Effector memory CD4-positive, alpha-beta T cell (primary cell): ENCODE measurements around the gene FLT3.
"Not testable (repeated sequence)": the region's sequence is repeated elsewhere in the genome, so short reads cannot be mapped to it uniquely, and the experiment has no call there.

ENCODE experiments used
- DNase-seq, 3 donors: peaks; one replicate each; pipeline ENCODE4 v3.0.0-alpha.2; 2020
- H3K27ac ChIP-seq: 2 replicates; pipeline ENCODE4 v1.7.0; 2013; ENCODE audit warnings: mild to moderate bottlenecking, low read length, moderate library complexity; ENCODE audit not compliant: insufficient read depth, poor library complexity, severe bottlenecking
- H3K27me3 ChIP-seq: replicated peaks from 2 replicates; pipeline ENCODE4 v1.7.0; 2013; ENCODE audit warnings: mild to moderate bottlenecking, low read length; ENCODE audit not compliant: insufficient read depth, control insufficient read depth, poor library complexity, severe bottlenecking
- H3K36me3 ChIP-seq: 2 replicates; pipeline ENCODE4 v1.7.0; 2013; ENCODE audit warnings: mild to moderate bottlenecking, low read length, moderate library complexity; ENCODE audit not compliant: control insufficient read depth, insufficient read depth
- H3K4me1 ChIP-seq: 2 replicates; pipeline ENCODE4 v1.7.0; 2013; ENCODE audit warnings: low read length, mild to moderate bottlenecking; ENCODE audit not compliant: control insufficient read depth, insufficient read depth, poor library complexity, severe bottlenecking
- H3K4me3 ChIP-seq: 2 replicates; pipeline ENCODE4 v1.7.0; 2013; ENCODE audit warnings: low read length, low read depth, mild to moderate bottlenecking; ENCODE audit not compliant: insufficient read depth, poor library complexity, severe bottlenecking
- H3K9me3 ChIP-seq: 2 replicates; pipeline ENCODE4 v1.7.0; 2013; ENCODE audit warnings: mild to moderate bottlenecking, low read length, moderate library complexity; ENCODE audit not compliant: control insufficient read depth
- total RNA-seq, 3 donors: gene quantifications; one replicate each; lab custom pipeline; 2026; lab: John Stamatoyannopoulos, UW

Gene FLT3
- 0 to 0.58 (median 0) reads per million in 3 donors for total RNA-seq

- H3K4me3 ChIP-seq = peak within 1 kb of the TSS; percentile 52
- DNase-seq = no peak
- no peaks in the 10 kb centered on the region for H3K36me3 ChIP-seq
- peaks cover 13% of the 10 kb centered on the region for H3K4me1 ChIP-seq
- H3K27ac ChIP-seq = no peak within 1 kb of the TSS
- no peaks in the 10 kb centered on the region for H3K9me3 ChIP-seq
- H3K27me3 ChIP-seq = peaks cover 36% of the 10 kb centered on the region
Observed at GRCh38 chr13:28100150-28101121, at the start of gene FLT3. Gene FLT3, minus strand, starts transcription at chr13:28100576. Its CDS starts 66 bp downstream, at chr13:28100510.

GRCh38 chr13:28147495-28147894, 47.1 kb upstream of the FLT3 start:
- Histone ChIP-seq H3K27ac (no peak overlapping the region), H3K9me3 (no peaks in the 10 kb centered on the region), H3K4me3 (no peak overlapping the region), H3K4me1 (peaks cover 7% of the 10 kb centered on the region), H3K27me3 (no peaks in the 10 kb centered on the region), H3K36me3 (no peaks in the 10 kb centered on the region)
- DNase-seq = no peak

- no peaks in the 10 kb centered on the region for H3K36me3 ChIP-seq
- no peak overlapping the region for H3K27ac ChIP-seq
- DNase-seq = no peak
- H3K4me3 ChIP-seq = no peak overlapping the region
- no peaks in the 10 kb centered on the region for H3K9me3 ChIP-seq
- H3K27me3 ChIP-seq = no peaks in the 10 kb centered on the region
- H3K4me1 ChIP-seq = peaks cover 14% of the 10 kb centered on the region
Observed at GRCh38 chr13:28145049-28145448, 44.7 kb upstream of the FLT3 start.

GRCh38 chr13:28141542-28141941, 41.2 kb upstream of the FLT3 start:
- H3K4me1 ChIP-seq = peaks cover 24% of the 10 kb centered on the region
- H3K27ac ChIP-seq, H3K4me3 ChIP-seq, H3K9me3 ChIP-seq, H3K36me3 ChIP-seq, H3K27me3 ChIP-seq, DNase-seq: not testable (repeated sequence)

GRCh38 chr13:28140433-28141125, 40.2 kb upstream of the FLT3 start:
- Histone ChIP-seq H3K9me3 (no peaks in the 10 kb centered on the region), H3K36me3 (no peaks in the 10 kb centered on the region), H3K4me1 (peaks cover 24% of the 10 kb centered on the region), H3K27me3 (no peaks in the 10 kb centered on the region), H3K4me3 (peak overlapping the region; percentile 97), H3K27ac (no peak overlapping the region)
- no peak for DNase-seq

- H3K4me3 ChIP-seq = peak overlapping the region; percentile 97
- no peaks in the 10 kb centered on the region for H3K9me3 ChIP-seq
- no peaks in the 10 kb centered on the region for H3K27me3 ChIP-seq
- H3K36me3 ChIP-seq = no peaks in the 10 kb centered on the region
- peak overlapping the region; percentile 99 for H3K27ac ChIP-seq
- H3K4me1 ChIP-seq = peaks cover 24% of the 10 kb centered on the region
- DNase-seq = peak; percentile 75 to 80 (median 78)
Observed at GRCh38 chr13:28138756-28139470, 38.5 kb upstream of the FLT3 start.

- H3K4me3 ChIP-seq = peak within 1 kb of the TSS; percentile 97
- H3K36me3 ChIP-seq = no peaks in the 10 kb centered on the region
- peaks cover 20% of the 10 kb centered on the region for H3K4me1 ChIP-seq
- H3K27ac ChIP-seq = peak within 1 kb of the TSS; percentile 99
- DNase-seq = peak; percentile 86 to 90 (median 88)
- H3K9me3 ChIP-seq = no peaks in the 10 kb centered on the region
- H3K27me3 ChIP-seq = no peaks in the 10 kb centered on the region
Observed at GRCh38 chr13:28138012-28138755, 37.8 kb upstream of the FLT3 start, which contains the start of gene PAN3. Gene PAN3, plus strand, starts transcription at chr13:28138545. Its CDS starts 113 bp downstream, at chr13:28138658.

GRCh38 chr13:28137596-28137995, 37.2 kb upstream of the FLT3 start:
- H3K4me3 ChIP-seq = peak overlapping the region; percentile 97
- no peak for DNase-seq
- peak overlapping the region; percentile 99 for H3K27ac ChIP-seq
- no peaks in the 10 kb centered on the region for H3K27me3 ChIP-seq
- H3K36me3 ChIP-seq = no peaks in the 10 kb centered on the region
- H3K9me3 ChIP-seq = no peaks in the 10 kb centered on the region
- H3K4me1 ChIP-seq = peaks cover 17% of the 10 kb centered on the region

GRCh38 chr13:28136916-28137315, 36.5 kb upstream of the FLT3 start:
- Histone ChIP-seq H3K9me3 (no peaks in the 10 kb centered on the region), H3K27ac (no peak overlapping the region), H3K4me3 (no peak overlapping the region), H3K36me3 (no peaks in the 10 kb centered on the region), H3K4me1 (peaks cover 17% of the 10 kb centered on the region), H3K27me3 (no peaks in the 10 kb centered on the region)
- no peak for DNase-seq
